GM19023 (cell line): ENCODE data around the gene ZNF26.
"Not testable (repeated sequence)": the region's sequence is repeated elsewhere in the genome, so short reads cannot be mapped to it uniquely, and the experiment has no call there.

Source experiments
- ATAC-seq: cut with Tn5 transposase; IDR thresholded peaks from one replicate; pipeline ENCODE4 v1.9.1; 2021; ENCODE audit warnings: mild to moderate bottlenecking, moderate library complexity; ENCODE audit not compliant: unreplicated experiment

Gene ZNF26

GRCh38 chr12:132986001-132986884, at the start of gene ZNF26:
Gene ZNF26 (plus strand): TSS chr12:132986367. CDS start chr12:132986841, 474 bp downstream.
- ATAC-seq = peak; percentile 94

GRCh38 chr12:132936921-132937320, 49.2 kb upstream of the ZNF26 start:
- not testable (repeated sequence) for ATAC-seq

GRCh38 chr12:132937476-132937875, 48.7 kb upstream of the ZNF26 start:
- no peak for ATAC-seq

- not testable (repeated sequence) for ATAC-seq
Measured at GRCh38 chr12:132938807-132939206, 47.4 kb upstream of the ZNF26 start.

GRCh38 chr12:132940071-132940719, 46.0 kb upstream of the ZNF26 start:
- no peak for ATAC-seq

- no peak for ATAC-seq
Measured at GRCh38 chr12:132941336-132941954, 44.7 kb upstream of the ZNF26 start.

GRCh38 chr12:132942611-132943010, 43.6 kb upstream of the ZNF26 start:
- ATAC-seq = no peak

GRCh38 chr12:132945806-132946205, 40.4 kb upstream of the ZNF26 start:
- ATAC-seq = no peak

- no peak for ATAC-seq
Measured at GRCh38 chr12:132946246-132946820, 39.8 kb upstream of the ZNF26 start.

- no peak for ATAC-seq
Measured at GRCh38 chr12:132948146-132949066, 37.8 kb upstream of the ZNF26 start.

- ATAC-seq = no peak
Measured at GRCh38 chr12:132949936-132950837, 36.0 kb upstream of the ZNF26 start.

GRCh38 chr12:132950844-132951535, 35.2 kb upstream of the ZNF26 start:
- no peak for ATAC-seq

GRCh38 chr12:132951649-132952048, 34.5 kb upstream of the ZNF26 start:
- ATAC-seq = no peak

GRCh38 chr12:132952371-132953162, 33.6 kb upstream of the ZNF26 start:
- no peak for ATAC-seq

GRCh38 chr12:132953163-132953425, 33.1 kb upstream of the ZNF26 start:
- ATAC-seq = no peak

GRCh38 chr12:132953771-132954170, 32.4 kb upstream of the ZNF26 start:
- no peak for ATAC-seq

GRCh38 chr12:132954471-132955048, 31.6 kb upstream of the ZNF26 start:
- no peak for ATAC-seq
